ENCODE results near the gene SLC2A10.

SLC2A10 gene

GRCh38 chr20:46739431-46740213 lies 30.2 kb downstream of the SLC2A10 start:
- DNase-seq, result no peak

- no peak for DNase-seq
Observed at GRCh38 chr20:46740214-46740609, 30.8 kb downstream of the SLC2A10 start.

- no peak for DNase-seq
Observed at GRCh38 chr20:46741924-46742668, 32.6 kb downstream of the SLC2A10 start.

GRCh38 chr20:46742669-46743045 lies 33.2 kb downstream of the SLC2A10 start:
- no peak for DNase-seq

GRCh38 chr20:46743088-46743487 lies 33.6 kb downstream of the SLC2A10 start:
- no peak for DNase-seq

GRCh38 chr20:46746956-46747526 lies 37.6 kb downstream of the SLC2A10 start:
- no peak for DNase-seq

GRCh38 chr20:46749147-46749546 lies 39.7 kb downstream of the SLC2A10 start:
- no peak for DNase-seq

- no peak for DNase-seq
Observed at GRCh38 chr20:46751856-46752255, 42.4 kb downstream of the SLC2A10 start.

GRCh38 chr20:46752728-46753127 lies 43.3 kb downstream of the SLC2A10 start:
- no peak for DNase-seq

GRCh38 chr20:46755483-46756413 lies 46.3 kb downstream of the SLC2A10 start:
- no peak for DNase-seq

GRCh38 chr20:46756419-46756818 lies 47.0 kb downstream of the SLC2A10 start:
- DNase-seq, result no peak

GRCh38 chr20:46757135-46757534 lies 47.7 kb downstream of the SLC2A10 start:
- DNase-seq, result no peak

GRCh38 chr20:46757754-46758678 lies 48.6 kb downstream of the SLC2A10 start:
- DNase-seq, result no peak

GRCh38 chr20:46758929-46759669 lies 49.6 kb downstream of the SLC2A10 start:
- DNase-seq, result no peak

GRCh38 chr20:46761566-46761965 lies 52.1 kb downstream of the SLC2A10 start:
- DNase-seq, result no peak

- no peak for DNase-seq
Observed at GRCh38 chr20:46764068-46764467, 54.6 kb downstream of the SLC2A10 start.

- DNase-seq, result no peak
Observed at GRCh38 chr20:46765506-46766120, 56.2 kb downstream of the SLC2A10 start.

GRCh38 chr20:46767127-46767761 lies 57.8 kb downstream of the SLC2A10 start:
- peak; percentile 47 for DNase-seq

- DNase-seq, result no peak
Observed at GRCh38 chr20:46770330-46771194, 61.1 kb downstream of the SLC2A10 start.

Data from NCI-H1048 (cell line).